ENCODE measurements around the gene SSB.
"Not testable (repeated sequence)": the region's sequence is repeated elsewhere in the genome, so short reads cannot be mapped to it uniquely, and the experiment has no call there.

The SSB gene

DNA sequence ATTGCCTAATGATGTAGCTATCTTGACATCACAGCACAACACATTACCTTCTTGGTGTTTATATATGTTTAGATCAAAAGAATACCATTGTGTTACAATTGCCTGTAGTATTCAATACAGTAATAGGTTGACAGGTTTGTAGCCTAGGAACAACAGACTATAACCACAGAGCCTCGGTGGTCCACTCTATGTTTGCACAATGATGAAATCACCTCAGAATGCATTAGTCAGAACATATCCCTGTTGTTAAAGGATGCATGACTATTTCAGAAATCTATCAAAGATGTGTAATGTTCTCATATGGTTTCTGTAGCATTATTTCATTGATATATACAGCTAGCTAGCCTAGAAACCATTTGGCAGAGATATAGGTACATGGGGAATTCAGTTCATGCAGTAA, 17.2 kb downstream of the SSB start:
- no peak overlapping the region for H3K27ac Mint-ChIP-seq
- peaks cover 27% of the 10 kb centered on the region for H3K36me3 Mint-ChIP-seq
- peaks cover 22% of the 10 kb centered on the region for H3K4me1 Mint-ChIP-seq (ENCODE audit: low read depth)
- H3K27me3 Mint-ChIP-seq: no peaks in the 10 kb centered on the region
- no peaks in the 10 kb centered on the region for H3K9me3 Mint-ChIP-seq (ENCODE audit: low read depth)
- no peak overlapping the region for H3K4me3 Mint-ChIP-seq

DNA sequence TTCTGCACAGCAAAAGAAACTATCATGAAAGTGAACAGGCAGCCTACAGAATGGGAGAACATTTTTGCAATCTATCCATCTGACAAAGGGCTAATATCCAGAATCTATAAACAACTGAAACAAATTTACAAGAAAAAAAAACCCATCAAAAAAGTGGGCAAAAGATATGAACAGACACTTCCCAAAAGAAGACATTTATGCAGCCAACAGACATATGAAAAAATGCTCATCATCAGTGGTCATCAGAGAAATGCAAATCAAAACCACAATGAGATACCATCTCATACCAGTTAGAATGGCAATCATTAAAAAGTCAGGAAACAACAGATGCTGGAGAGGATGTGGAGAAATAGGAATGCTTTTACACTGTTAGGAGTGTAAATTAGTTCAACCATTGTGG, 18.3 kb downstream of the SSB start:
- H3K36me3 Mint-ChIP-seq: peaks cover 27% of the 10 kb centered on the region
- not testable (repeated sequence) for H3K27me3 Mint-ChIP-seq; H3K9me3 Mint-ChIP-seq (ENCODE audit: low read depth); H3K4me3 Mint-ChIP-seq
- H3K4me1 Mint-ChIP-seq (ENCODE audit: low read depth): peaks cover 30% of the 10 kb centered on the region
- H3K27ac Mint-ChIP-seq: peak overlapping the region; percentile 35

DNA sequence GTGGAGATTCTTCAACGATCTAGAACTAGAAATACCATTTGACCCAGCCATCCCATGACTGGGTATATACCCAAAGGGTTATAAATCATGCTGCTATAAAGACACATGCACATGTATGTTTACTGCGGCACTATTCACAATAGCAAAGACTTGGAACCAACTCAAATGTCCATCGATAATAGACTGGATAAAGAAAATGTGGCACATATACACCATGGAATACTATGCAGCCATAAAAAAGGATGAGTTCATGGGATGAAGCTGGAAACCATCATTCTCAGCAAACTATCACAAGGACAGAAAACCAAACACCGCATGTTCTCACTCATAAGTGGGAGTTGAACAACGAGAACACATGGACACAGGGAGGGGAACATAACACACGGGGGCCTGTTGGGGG, 18.7 kb downstream of the SSB start:
- H3K27ac Mint-ChIP-seq; H3K4me3 Mint-ChIP-seq; H3K9me3 Mint-ChIP-seq (ENCODE audit: low read depth); H3K27me3 Mint-ChIP-seq: not testable (repeated sequence)
- Mint-ChIP-seq H3K4me1 (ENCODE audit: low read depth) (peaks cover 32% of the 10 kb centered on the region), H3K36me3 (peaks cover 27% of the 10 kb centered on the region)

DNA sequence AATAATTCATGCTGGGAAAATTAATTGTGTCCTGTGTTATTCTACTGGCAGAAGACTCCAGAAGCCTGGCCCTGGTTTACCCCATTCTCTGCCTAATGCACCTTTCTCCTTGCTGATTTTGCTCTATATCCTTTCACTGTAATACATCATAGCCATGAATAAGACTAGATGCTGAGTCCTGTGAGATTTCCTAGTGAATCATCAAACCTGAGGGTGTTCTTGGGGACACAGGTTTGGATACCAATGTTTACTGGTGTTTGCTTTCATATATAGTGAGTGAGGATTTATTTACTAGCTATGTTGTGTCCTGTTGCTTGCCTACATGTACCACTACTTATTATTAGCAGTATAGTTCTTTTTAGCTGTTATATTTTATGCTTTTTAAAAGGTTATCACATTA, 19.6 kb downstream of the SSB start:
- Mint-ChIP-seq H3K4me1 (ENCODE audit: low read depth) (peaks cover 40% of the 10 kb centered on the region), H3K4me3 (no peak overlapping the region), H3K9me3 (ENCODE audit: low read depth) (no peaks in the 10 kb centered on the region), H3K36me3 (peaks cover 25% of the 10 kb centered on the region), H3K27ac (no peak overlapping the region), H3K27me3 (no peaks in the 10 kb centered on the region)

DNA sequence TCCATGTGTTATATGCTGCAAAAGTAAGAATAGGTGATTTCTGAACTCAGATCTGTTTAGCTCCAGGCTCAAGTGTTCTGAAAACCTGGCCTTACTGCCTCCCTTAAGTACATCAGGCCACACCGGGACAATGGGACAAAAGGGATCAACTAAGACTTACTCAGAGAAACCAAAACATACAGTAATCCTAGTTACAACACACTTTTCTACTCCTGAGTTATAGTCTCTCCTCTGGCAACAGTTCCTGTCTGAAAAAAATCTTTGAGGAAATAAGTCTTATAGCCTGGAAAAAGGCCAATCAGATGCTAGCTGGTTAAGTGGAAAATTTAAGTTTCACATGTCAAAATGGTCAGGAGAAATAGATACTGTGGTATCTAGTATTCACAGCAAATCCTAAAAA, 20.4 kb downstream of the SSB start:
- H3K27ac Mint-ChIP-seq: peak overlapping the region; percentile 66
- no peak overlapping the region for H3K4me3 Mint-ChIP-seq
- H3K4me1 Mint-ChIP-seq (ENCODE audit: low read depth): peaks cover 47% of the 10 kb centered on the region
- no peaks in the 10 kb centered on the region for H3K9me3 Mint-ChIP-seq (ENCODE audit: low read depth)
- H3K36me3 Mint-ChIP-seq: peaks cover 25% of the 10 kb centered on the region
- H3K27me3 Mint-ChIP-seq: no peaks in the 10 kb centered on the region

DNA sequence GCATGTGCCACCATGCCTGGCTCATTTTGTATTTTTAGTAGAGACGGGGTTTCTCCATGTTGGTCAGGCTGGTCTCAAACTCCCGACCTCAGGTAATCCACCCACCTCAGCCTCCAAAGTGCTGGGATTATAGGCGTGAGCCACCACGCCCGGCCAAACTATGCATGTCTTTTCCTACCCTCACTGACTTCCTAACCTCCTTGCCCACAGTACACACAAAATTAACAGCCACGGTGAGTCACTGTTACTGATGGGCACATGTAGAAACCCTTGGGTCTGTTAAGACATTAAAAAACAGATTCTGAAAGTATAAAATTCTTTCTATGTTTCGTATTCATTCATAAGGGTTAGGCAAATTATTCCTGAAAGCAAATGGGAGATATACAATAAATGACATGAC, 21.4 kb downstream of the SSB start:
- H3K27ac Mint-ChIP-seq; H3K4me3 Mint-ChIP-seq; H3K9me3 Mint-ChIP-seq (ENCODE audit: low read depth); H3K27me3 Mint-ChIP-seq: not testable (repeated sequence)
- Mint-ChIP-seq H3K36me3 (peaks cover 25% of the 10 kb centered on the region), H3K4me1 (ENCODE audit: low read depth) (peaks cover 51% of the 10 kb centered on the region)

DNA sequence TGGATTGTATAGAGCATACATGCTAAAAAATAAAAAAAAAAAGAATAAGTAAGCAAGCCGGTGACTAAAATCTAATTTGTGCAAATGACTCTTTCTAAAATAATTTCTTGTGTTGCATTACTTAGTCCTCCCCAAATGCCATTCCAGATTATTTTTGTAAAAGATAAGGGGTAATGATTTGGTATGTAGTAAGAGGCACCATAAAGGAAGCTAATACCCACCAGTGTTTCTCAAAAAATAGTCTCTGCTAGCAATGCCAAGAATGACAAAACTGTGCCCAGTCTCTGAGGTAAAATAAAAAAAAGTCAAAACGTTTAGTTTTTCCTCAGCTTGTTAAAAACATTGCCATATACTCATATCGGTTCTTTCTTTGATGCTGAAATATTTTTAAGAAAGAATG, 23.4 kb downstream of the SSB start:
- H3K27me3 Mint-ChIP-seq: no peaks in the 10 kb centered on the region
- H3K4me3 Mint-ChIP-seq: peak overlapping the region; percentile 59
- H3K9me3 Mint-ChIP-seq (ENCODE audit: low read depth): no peaks in the 10 kb centered on the region
- peaks cover 42% of the 10 kb centered on the region for H3K4me1 Mint-ChIP-seq (ENCODE audit: low read depth)
- peak overlapping the region; percentile 66 for H3K27ac Mint-ChIP-seq
- H3K36me3 Mint-ChIP-seq: peaks cover 14% of the 10 kb centered on the region

DNA sequence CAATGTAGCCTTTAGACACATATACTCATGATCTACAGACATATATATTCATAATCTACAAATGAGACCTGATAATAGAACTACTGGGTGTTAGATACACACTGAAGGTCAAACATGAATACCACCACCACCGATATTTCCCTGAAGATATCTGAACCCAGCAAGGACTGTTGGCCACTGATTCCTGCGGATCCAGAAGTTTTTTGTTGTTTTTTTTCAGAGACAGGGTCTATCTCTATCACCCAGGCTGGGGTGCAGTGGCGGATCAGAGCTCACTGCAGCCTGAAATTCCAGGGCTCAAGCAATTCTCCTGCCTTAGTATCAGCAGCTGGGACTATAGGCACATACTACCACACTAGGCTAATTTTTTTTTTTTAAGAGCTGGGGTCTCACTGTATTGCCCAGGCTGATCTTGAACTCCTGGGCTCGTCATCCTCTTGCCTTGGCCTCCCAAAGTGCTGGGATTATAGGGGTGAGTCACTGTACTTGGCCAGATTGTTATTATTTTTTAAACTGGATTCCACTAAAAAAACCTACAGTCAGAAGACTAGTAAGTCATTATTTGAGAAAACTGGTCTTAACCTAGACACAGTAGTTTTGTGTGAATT, 24.2 kb downstream of the SSB start:
- Mint-ChIP-seq H3K27ac (peak overlapping the region; percentile 34), H3K4me1 (ENCODE audit: low read depth) (peaks cover 42% of the 10 kb centered on the region), H3K4me3 (peak overlapping the region; percentile 95), H3K27me3 (no peaks in the 10 kb centered on the region), H3K36me3 (peaks cover 8% of the 10 kb centered on the region), H3K9me3 (ENCODE audit: low read depth) (no peaks in the 10 kb centered on the region)

DNA sequence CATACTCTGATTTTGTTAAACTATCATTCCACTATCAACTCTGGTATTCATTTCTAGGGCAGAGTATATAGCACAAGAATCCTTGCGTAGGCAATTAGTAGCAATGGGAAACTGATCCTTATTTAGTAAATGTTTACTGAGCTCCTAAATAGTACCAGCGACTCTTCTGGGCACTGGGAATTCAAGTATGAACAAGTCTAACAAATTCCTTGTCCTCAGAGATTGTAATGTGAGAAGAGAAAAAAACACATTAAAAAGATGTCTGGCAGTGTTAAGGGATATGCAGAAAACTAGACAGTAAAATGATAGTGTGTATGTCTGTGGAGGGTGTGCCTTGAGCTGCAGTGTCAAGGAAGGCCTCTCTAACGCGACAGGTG, 25.3 kb downstream of the SSB start:
- Mint-ChIP-seq H3K27ac (peak overlapping the region; percentile 80), H3K4me1 (ENCODE audit: low read depth) (peaks cover 50% of the 10 kb centered on the region)

DNA sequence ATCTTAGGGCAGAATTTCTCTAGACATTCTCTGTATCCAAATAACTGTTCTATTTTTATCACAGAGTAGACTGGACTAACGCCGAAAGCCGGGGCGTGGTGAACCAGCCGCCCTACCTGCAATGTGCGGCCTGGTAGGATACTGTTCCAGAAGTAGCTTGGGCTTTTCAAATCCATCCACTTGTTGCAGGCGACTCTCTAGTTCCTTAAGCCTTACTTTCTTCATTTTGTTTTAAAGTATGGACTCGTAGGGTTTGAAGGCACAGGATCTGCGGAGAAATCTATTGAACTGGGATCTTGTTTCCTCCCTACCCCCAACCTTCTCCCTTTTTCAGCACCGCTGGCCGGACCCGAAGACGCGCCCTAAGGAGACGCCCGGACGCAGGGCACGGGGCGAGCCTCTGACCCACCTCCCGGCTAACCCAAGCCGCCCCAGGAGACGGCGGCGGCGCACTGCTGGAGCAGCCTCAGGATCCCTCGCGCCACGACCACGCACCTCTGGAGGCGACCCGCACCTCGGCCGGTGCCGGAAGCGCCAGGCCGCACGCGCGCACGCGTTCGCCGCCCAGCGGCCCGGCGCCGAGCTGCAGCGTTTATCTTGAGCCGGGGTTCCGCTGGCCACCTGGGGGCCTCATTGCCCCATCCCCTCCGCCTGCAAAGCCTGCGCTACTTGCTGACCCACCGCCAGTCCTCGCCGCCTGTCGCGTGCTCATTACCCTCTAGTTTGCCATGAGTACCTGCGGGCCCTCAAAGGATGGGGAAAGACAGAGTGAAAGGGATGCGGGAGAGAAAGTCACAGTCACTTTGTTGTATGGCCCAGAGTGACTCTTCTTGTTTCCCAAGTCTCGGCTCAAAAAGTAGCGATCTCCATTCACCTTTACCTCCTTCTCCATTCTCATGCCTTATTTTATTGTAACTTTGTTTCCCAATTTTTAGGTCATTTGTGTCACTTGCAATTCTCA, 26.0 kb downstream of the SSB start, which contains the start of gene METTL5:
METTL5 (minus strand) TSS at position 533 of the 961 bp plus-strand sequence; CDS start at position 225, 308 bp downstream.
- no peaks in the 10 kb centered on the region for H3K9me3 Mint-ChIP-seq (ENCODE audit: low read depth)

More for the DNA sequence above, 25.3 kb downstream of the SSB start:
- H3K9me3 Mint-ChIP-seq (ENCODE audit: low read depth): no peaks in the 10 kb centered on the region
- H3K27me3 Mint-ChIP-seq: no peaks in the 10 kb centered on the region
- peaks cover 3% of the 10 kb centered on the region for H3K36me3 Mint-ChIP-seq
- peak overlapping the region; percentile 95 for H3K4me3 Mint-ChIP-seq

DNA sequence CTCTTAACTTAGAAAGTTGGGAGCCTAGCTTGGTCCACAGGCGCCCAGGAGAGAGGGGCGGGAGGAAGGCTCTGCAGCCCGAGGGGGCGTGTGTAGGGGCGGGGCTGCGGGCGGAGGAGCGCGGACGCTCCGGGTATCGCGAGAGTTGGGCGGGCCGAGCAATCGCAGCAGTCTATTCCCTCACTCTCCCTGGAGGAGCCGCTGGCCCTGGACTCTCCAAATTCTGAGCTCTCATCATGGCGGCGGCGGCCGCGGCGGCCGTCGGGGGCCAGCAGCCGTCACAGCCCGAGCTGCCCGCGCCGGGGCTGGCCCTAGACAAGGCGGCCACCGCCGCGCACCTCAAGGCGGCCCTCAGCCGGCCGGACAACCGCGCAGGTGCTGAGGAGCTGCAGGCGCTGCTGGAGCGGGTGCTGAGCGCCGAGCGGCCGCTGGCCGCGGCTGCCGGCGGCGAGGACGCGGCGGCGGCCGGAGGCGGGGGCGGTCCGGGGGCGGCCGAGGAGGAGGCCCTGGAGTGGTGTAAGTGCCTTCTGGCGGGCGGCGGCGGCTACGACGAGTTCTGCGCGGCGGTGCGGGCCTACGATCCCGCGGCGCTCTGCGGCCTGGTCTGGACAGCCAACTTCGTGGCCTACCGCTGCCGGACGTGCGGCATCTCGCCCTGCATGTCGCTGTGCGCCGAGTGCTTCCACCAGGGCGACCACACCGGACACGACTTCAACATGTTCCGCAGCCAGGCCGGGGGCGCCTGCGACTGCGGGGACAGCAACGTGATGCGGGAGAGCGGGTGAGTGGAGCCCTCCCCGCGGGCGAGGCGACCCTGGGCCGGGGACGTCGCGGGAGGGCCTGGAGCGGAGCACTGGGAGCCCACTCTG, 28.8 kb downstream of the SSB start, which contains the start of gene UBR3:
UBR3 (plus strand) TSS at position 183 of the 869 bp plus-strand sequence; CDS start at position 237, 54 bp downstream.
- Mint-ChIP-seq H3K36me3 (peaks cover 2% of the 10 kb centered on the region), H3K27ac (peak within 1 kb of the TSS; percentile 94), H3K4me3 (peak within 1 kb of the TSS; percentile 97), H3K27me3 (no peaks in the 10 kb centered on the region), H3K4me1 (ENCODE audit: low read depth) (peaks cover 53% of the 10 kb centered on the region), H3K9me3 (ENCODE audit: low read depth) (no peaks in the 10 kb centered on the region)

More for the DNA sequence above, 26.0 kb downstream of the SSB start, which contains the start of gene METTL5:
- peaks cover 50% of the 10 kb centered on the region for H3K4me1 Mint-ChIP-seq (ENCODE audit: low read depth)
- H3K27me3 Mint-ChIP-seq: no peaks in the 10 kb centered on the region
- peak within 1 kb of the TSS; percentile 92 for H3K27ac Mint-ChIP-seq
- H3K4me3 Mint-ChIP-seq: peak within 1 kb of the TSS; percentile 95
- peaks cover 3% of the 10 kb centered on the region for H3K36me3 Mint-ChIP-seq

DNA sequence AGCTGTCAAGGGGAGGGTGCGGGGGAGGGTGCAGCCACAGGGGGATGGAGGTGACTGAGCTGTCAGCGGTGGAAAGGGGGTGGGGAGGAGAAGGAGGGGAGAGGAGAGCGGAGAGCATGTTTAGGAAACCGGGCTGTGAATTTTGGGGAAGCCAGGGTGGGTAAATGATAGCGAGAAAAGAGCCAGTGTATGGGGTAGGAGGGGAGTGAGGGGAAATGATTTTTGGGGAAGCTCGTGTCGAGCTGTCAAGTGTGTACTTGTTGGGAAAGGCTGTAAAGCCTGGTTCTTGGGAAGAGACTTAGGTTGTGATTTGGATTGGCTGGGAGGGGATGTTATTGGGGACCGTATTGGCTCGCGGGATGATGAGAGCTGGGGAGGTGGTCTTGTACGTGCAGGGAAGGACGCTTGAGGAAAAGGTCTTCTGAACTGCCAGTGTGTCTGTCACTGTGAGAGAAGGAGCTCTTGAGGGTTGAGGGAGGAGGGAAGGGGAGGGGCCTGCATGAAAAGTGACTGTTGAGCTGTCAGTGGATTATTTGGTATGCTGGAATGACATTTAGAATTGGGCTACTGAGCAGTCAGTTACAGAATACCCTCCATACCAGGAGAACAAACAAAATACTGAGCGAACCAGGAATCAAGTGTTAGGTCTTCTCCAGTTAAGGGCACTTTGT, 29.6 kb downstream of the SSB start:
- Mint-ChIP-seq H3K9me3 (ENCODE audit: low read depth) (no peaks in the 10 kb centered on the region), H3K4me1 (ENCODE audit: low read depth) (peaks cover 49% of the 10 kb centered on the region), H3K27me3 (no peaks in the 10 kb centered on the region), H3K27ac (peak overlapping the region; percentile 94), H3K4me3 (peak overlapping the region; percentile 97), H3K36me3 (peaks cover 2% of the 10 kb centered on the region)

DNA sequence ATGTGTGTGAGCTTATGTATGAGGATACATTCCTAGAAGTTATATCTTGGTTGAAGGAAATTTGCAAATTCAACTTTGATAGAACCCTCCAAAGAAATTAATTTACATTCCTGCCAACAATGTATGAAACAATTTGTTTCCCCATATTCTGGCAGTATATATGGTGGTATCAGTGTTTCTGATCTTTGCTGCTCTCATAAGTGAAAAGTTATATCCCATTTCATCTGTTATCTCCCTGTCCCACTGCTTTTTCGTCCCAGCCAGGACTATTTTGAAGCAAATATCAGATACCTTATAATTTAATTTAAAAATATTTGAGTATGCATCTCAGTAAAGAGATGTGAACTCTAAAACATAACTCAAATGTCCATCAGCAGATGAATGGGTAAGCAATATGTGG, 35.7 kb downstream of the SSB start:
- no peak overlapping the region for H3K4me3 Mint-ChIP-seq

More for the DNA sequence above, 35.7 kb downstream of the SSB start:
- Mint-ChIP-seq H3K4me1 (ENCODE audit: low read depth) (peaks cover 57% of the 10 kb centered on the region), H3K9me3 (ENCODE audit: low read depth) (no peaks in the 10 kb centered on the region), H3K36me3 (peaks cover 2% of the 10 kb centered on the region), H3K27me3 (no peaks in the 10 kb centered on the region), H3K27ac (no peak overlapping the region)

All from activated naive CD8-positive, alpha-beta T cell (primary cell).